Measurements from ENCODE around the gene RANBP10.

GRCh38 chr16:67702130-67702529 lies 104.2 kb downstream of the RANBP10 start:
- no peak for TF ChIP-seq POLR2A (IDR thresholded peaks at IDR 0.05; ENCODE audit: low read depth, low read length)
- no peak for TF ChIP-seq MYC (IDR thresholded peaks at IDR 0.05; ENCODE audit: low read depth, low read length)
- no peak for TF ChIP-seq EZH2 (IDR thresholded peaks at IDR 0.05; ENCODE audit: borderline replicate concordance, low read depth, low read length, severe bottlenecking)
- no peak for TF ChIP-seq GATA2 (IDR thresholded peaks at IDR 0.05; ENCODE audit: insufficient read depth, insufficient read length, low read depth, low read length)
- no peak for TF ChIP-seq CTCF (IDR thresholded peaks at IDR 0.05; ENCODE audit: extremely low read depth in 1 of 2, insufficient read depth in 1 of 2, low read depth in 1 of 2, low read length in 2 of 2)
- no peak for TF ChIP-seq MAX (IDR thresholded peaks at IDR 0.05; ENCODE audit: insufficient read depth, insufficient read length)

Measured in endothelial cell of umbilical vein (primary cell).